HS-27A (cell line): ENCODE measurements around the gene AFF1.
"Not testable (repeated sequence)": the region's sequence is repeated elsewhere in the genome, so short reads cannot be mapped to it uniquely, and the experiment has no call there.

Experiments used
- DNase-seq: peaks from one replicate; pipeline ENCODE4 v3.0.0-alpha.2; 2012; ENCODE audit warnings: low read depth, missing footprints

AFF1 gene

GRCh38 chr4:87116231-87116630 is 181.4 kb downstream of the AFF1 start:
- no peak for DNase-seq

GRCh38 chr4:87117051-87117731 is 182.4 kb downstream of the AFF1 start:
- no peak for DNase-seq

- DNase-seq: no peak
These were observed 182.9 kb downstream of the AFF1 start for GRCh38 chr4:87117732-87118075.

- no peak for DNase-seq
These were observed 183.6 kb downstream of the AFF1 start for GRCh38 chr4:87118421-87118820.

GRCh38 chr4:87118826-87119225 is 184.0 kb downstream of the AFF1 start:
- no peak for DNase-seq

- no peak for DNase-seq
These were observed 185.2 kb downstream of the AFF1 start for GRCh38 chr4:87120010-87120409.

GRCh38 chr4:87120411-87121162 is 185.8 kb downstream of the AFF1 start:
- DNase-seq: no peak

- DNase-seq: no peak
These were observed 186.7 kb downstream of the AFF1 start for GRCh38 chr4:87121341-87122065.

GRCh38 chr4:87122252-87122651 is 187.4 kb downstream of the AFF1 start:
- no peak for DNase-seq

- DNase-seq: no peak
These were observed 191.2 kb downstream of the AFF1 start for GRCh38 chr4:87126056-87126455.

GRCh38 chr4:87128006-87128705 is 193.3 kb downstream of the AFF1 start:
- no peak for DNase-seq

GRCh38 chr4:87129681-87130080 is 194.9 kb downstream of the AFF1 start:
- DNase-seq: no peak

- DNase-seq: no peak
These were observed 196.3 kb downstream of the AFF1 start for GRCh38 chr4:87130985-87131703.

- DNase-seq: no peak
These were observed 197.2 kb downstream of the AFF1 start for GRCh38 chr4:87132035-87132434.

GRCh38 chr4:87133183-87133582 is 198.4 kb downstream of the AFF1 start:
- no peak for DNase-seq

- no peak for DNase-seq
These were observed 199.3 kb downstream of the AFF1 start for GRCh38 chr4:87134122-87134521.

- DNase-seq: no peak
These were observed 206.6 kb downstream of the AFF1 start for GRCh38 chr4:87141428-87141827.

- no peak for DNase-seq
These were observed 209.5 kb downstream of the AFF1 start for GRCh38 chr4:87144356-87144755.

- DNase-seq: not testable (repeated sequence)
These were observed 211.1 kb downstream of the AFF1 start for GRCh38 chr4:87145934-87146333.

GRCh38 chr4:87147116-87147515 is 212.3 kb downstream of the AFF1 start:
- no peak for DNase-seq

- DNase-seq: peak; percentile 42
These were observed 215.9 kb downstream of the AFF1 start for GRCh38 chr4:87150498-87151261.
